ENCODE data around the gene SPAG17.

The SPAG17 gene

GRCh38 chr1:118077331-118078045 lies 107.5 kb downstream of the SPAG17 start:
- ATAC-seq: peak; percentile 31; the same call in 2 of the 3 replicates
- TF ChIP-seq ZNF70 (CRISPR knock-in tag; IDR thresholded peaks at IDR 0.05) (no peak), TCF4 (CRISPR knock-in tag; IDR thresholded peaks at IDR 0.05; ENCODE audit: borderline replicate concordance) (no peak), ZFP30 (CRISPR knock-in tag; IDR thresholded peaks at IDR 0.05) (no peak), ZC3H10 (CRISPR knock-in tag; IDR thresholded peaks at IDR 0.05) (no peak), CREB5 (CRISPR knock-in tag; IDR thresholded peaks at IDR 0.05; ENCODE audit: low read depth) (no peak), TSHZ2 (CRISPR knock-in tag; IDR thresholded peaks at IDR 0.05) (no peak), ZFP3 (CRISPR knock-in tag; IDR thresholded peaks at IDR 0.05) (no peak), OSR1 (CRISPR knock-in tag; IDR thresholded peaks at IDR 0.05) (no peak)

- no peak for ATAC-seq
- TF ChIP-seq TOX (CRISPR knock-in tag; IDR thresholded peaks at IDR 0.05; ENCODE audit: borderline replicate concordance) (no peak), ARNTL (CRISPR knock-in tag; IDR thresholded peaks at IDR 0.05; ENCODE audit: borderline replicate concordance, low read depth) (no peak)
These were observed 109.9 kb downstream of the SPAG17 start for GRCh38 chr1:118075116-118075515.

GRCh38 chr1:118073648-118074435 lies 111.2 kb downstream of the SPAG17 start:
- TF ChIP-seq SNAI2 (CRISPR knock-in tag; IDR thresholded peaks at IDR 0.05) (no peak), PATZ1 (CRISPR knock-in tag; IDR thresholded peaks at IDR 0.05; ENCODE audit: borderline replicate concordance) (no peak)
- ATAC-seq: peak; percentile 33; the same call in 1 of the 3 replicates

GRCh38 chr1:118049981-118050380 lies 135.0 kb downstream of the SPAG17 start:
- TF ChIP-seq ZNF565 (CRISPR knock-in tag; conservative IDR thresholded peaks at IDR 0.05; ENCODE audit: low read depth) (no peak), ISL1 (CRISPR knock-in tag; IDR thresholded peaks at IDR 0.05) (no peak), CSDC2 (CRISPR knock-in tag; IDR thresholded peaks at IDR 0.05) (no peak), PATZ1 (CRISPR knock-in tag; IDR thresholded peaks at IDR 0.05; ENCODE audit: borderline replicate concordance) (no peak), ZNF70 (CRISPR knock-in tag; IDR thresholded peaks at IDR 0.05) (no peak), TSHZ2 (CRISPR knock-in tag; IDR thresholded peaks at IDR 0.05) (no peak), CREB5 (CRISPR knock-in tag; IDR thresholded peaks at IDR 0.05; ENCODE audit: low read depth) (no peak), ZFP30 (CRISPR knock-in tag; IDR thresholded peaks at IDR 0.05) (no peak), SNAI2 (CRISPR knock-in tag; IDR thresholded peaks at IDR 0.05) (no peak), ESRRG (CRISPR knock-in tag; IDR thresholded peaks at IDR 0.05) (no peak), RARB (CRISPR knock-in tag; IDR thresholded peaks at IDR 0.05) (no peak), OSR1 (CRISPR knock-in tag; IDR thresholded peaks at IDR 0.05) (no peak), ARNTL (CRISPR knock-in tag; IDR thresholded peaks at IDR 0.05; ENCODE audit: borderline replicate concordance, low read depth) (no peak), CSRNP3 (CRISPR knock-in tag; IDR thresholded peaks at IDR 0.05) (no peak), ZFP3 (CRISPR knock-in tag; IDR thresholded peaks at IDR 0.05) (no peak), GLIS3 (CRISPR knock-in tag; IDR thresholded peaks at IDR 0.05) (no peak), BACH2 (CRISPR knock-in tag; IDR thresholded peaks at IDR 0.05; ENCODE audit: borderline replicate concordance) (no peak)
- no peak for ATAC-seq

All from SK-N-SH treated with all-trans-retinoic acid at 6 μM for 48 hours (cell line).